Anterior cingulate cortex (tissue), 58 donors: ENCODE measurements around the gene TBC1D25.

Source experiments
- DNase-seq, 58 donors: peaks; one replicate each; lab custom pipeline; 2025; lab: John Stamatoyannopoulos, UW

Gene TBC1D25

GRCh38 chrX:48597353-48598264, 58.1 kb downstream of the TBC1D25 start, which contains the start of gene WDR13:
Gene WDR13 (plus strand): TSS chrX:48597492. CDS start chrX:48597997, 505 bp downstream.
- DNase-seq = peak; percentile 31 to 94 (median 83)

- no peak for DNase-seq
These were observed 59.1 kb downstream of the TBC1D25 start for GRCh38 chrX:48598614-48599013.

- no peak for DNase-seq
These were observed 59.8 kb downstream of the TBC1D25 start for GRCh38 chrX:48599341-48599740.

- DNase-seq = no peak
These were observed 60.7 kb downstream of the TBC1D25 start for GRCh38 chrX:48600226-48600625.

- DNase-seq = no peak
These were observed 62.4 kb downstream of the TBC1D25 start for GRCh38 chrX:48601741-48602394.

- no peak for DNase-seq
These were observed 65.2 kb downstream of the TBC1D25 start for GRCh38 chrX:48604701-48605100.

GRCh38 chrX:48606091-48606490, 66.6 kb downstream of the TBC1D25 start:
- DNase-seq = no peak

GRCh38 chrX:48611703-48612102, 72.2 kb downstream of the TBC1D25 start:
- DNase-seq = no peak
